Measurements from ENCODE around the gene KPNA1. TPM values are rescaled to one million over a fixed set of nuclear protein-coding genes. Genes with fewer than 3 reads are reported as not detected.
A peak's percentile ranks its signal among the peaks of the same experiment; 100 is the strongest.

The KPNA1 gene
- total and polyA plus RNA-seq, 2 of the 13 experiments (the other 11 are each of a cell fraction or from before 2014, with no cell fraction given) = 15.4 to 30.0 TPM

- peak; percentile 65 for TF ChIP-seq ARNT2 (CRISPR knock-in tag; IDR thresholded peaks at IDR 0.05; ENCODE audit: low read depth)
- TF ChIP-seq ZNF687 (CRISPR knock-in tag; IDR thresholded peaks at IDR 0.05) = peak; percentile 92
- TF ChIP-seq KAT8 (CRISPR knock-in tag; IDR thresholded peaks at IDR 0.05) = peak; percentile 94
- TF ChIP-seq, protein P1, sequence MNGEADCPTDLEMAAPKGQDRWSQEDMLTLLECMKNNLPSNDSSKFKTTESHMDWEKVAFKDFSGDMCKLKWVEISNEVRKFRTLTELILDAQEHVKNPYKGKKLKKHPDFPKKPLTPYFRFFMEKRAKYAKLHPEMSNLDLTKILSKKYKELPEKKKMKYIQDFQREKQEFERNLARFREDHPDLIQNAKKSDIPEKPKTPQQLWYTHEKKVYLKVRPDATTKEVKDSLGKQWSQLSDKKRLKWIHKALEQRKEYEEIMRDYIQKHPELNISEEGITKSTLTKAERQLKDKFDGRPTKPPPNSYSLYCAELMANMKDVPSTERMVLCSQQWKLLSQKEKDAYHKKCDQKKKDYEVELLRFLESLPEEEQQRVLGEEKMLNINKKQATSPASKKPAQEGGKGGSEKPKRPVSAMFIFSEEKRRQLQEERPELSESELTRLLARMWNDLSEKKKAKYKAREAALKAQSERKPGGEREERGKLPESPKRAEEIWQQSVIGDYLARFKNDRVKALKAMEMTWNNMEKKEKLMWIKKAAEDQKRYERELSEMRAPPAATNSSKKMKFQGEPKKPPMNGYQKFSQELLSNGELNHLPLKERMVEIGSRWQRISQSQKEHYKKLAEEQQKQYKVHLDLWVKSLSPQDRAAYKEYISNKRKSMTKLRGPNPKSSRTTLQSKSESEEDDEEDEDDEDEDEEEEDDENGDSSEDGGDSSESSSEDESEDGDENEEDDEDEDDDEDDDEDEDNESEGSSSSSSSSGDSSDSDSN (CRISPR knock-in tag; IDR thresholded peaks at IDR 0.05) = peak; percentile 68
- peak; percentile 21; the same call in 1 of the 2 replicates for TF ChIP-seq HDAC2 (CRISPR knock-in tag; IDR thresholded peaks at IDR 0.05)
- peak; percentile 56 for TF ChIP-seq GABPB1 (CRISPR knock-in tag; IDR thresholded peaks at IDR 0.05)
- TF ChIP-seq, protein P2, sequence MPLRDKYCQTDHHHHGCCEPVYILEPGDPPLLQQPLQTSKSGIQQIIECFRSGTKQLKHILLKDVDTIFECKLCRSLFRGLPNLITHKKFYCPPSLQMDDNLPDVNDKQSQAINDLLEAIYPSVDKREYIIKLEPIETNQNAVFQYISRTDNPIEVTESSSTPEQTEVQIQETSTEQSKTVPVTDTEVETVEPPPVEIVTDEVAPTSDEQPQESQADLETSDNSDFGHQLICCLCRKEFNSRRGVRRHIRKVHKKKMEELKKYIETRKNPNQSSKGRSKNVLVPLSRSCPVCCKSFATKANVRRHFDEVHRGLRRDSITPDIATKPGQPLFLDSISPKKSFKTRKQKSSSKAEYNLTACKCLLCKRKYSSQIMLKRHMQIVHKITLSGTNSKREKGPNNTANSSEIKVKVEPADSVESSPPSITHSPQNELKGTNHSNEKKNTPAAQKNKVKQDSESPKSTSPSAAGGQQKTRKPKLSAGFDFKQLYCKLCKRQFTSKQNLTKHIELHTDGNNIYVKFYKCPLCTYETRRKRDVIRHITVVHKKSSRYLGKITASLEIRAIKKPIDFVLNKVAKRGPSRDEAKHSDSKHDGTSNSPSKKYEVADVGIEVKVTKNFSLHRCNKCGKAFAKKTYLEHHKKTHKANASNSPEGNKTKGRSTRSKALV (CRISPR knock-in tag; IDR thresholded peaks at IDR 0.05) = peak; percentile 51; the same call in 1 of the 2 replicates
- no peak for TF ChIP-seq GATA4 (IDR thresholded peaks at IDR 0.05; ENCODE audit: borderline replicate concordance, low read depth)
- TF ChIP-seq ELF3 (CRISPR knock-in tag; IDR thresholded peaks at IDR 0.05) = no peak
- TF ChIP-seq PAX8 (CRISPR knock-in tag; IDR thresholded peaks at IDR 0.05; ENCODE audit: borderline replicate concordance) = no peak
- peak; percentile 49; the same call in 1 of the 2 replicates for TF ChIP-seq TFDP2 (CRISPR knock-in tag; IDR thresholded peaks at IDR 0.05)
- peak; percentile 9; the same call in 1 of the 2 replicates for TF ChIP-seq NFIC (IDR thresholded peaks at IDR 0.05; ENCODE audit: low read length)
- TF ChIP-seq, protein P3, sequence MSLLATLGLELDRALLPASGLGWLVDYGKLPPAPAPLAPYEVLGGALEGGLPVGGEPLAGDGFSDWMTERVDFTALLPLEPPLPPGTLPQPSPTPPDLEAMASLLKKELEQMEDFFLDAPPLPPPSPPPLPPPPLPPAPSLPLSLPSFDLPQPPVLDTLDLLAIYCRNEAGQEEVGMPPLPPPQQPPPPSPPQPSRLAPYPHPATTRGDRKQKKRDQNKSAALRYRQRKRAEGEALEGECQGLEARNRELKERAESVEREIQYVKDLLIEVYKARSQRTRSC (CRISPR knock-in tag; IDR thresholded peaks at IDR 0.05; ENCODE audit: low read depth) = no peak
- 0 out of 2 replicates have a peak, but pooled peaks have one; percentile 29 for TF ChIP-seq SOX13 (IDR thresholded peaks at IDR 0.05)
- TF ChIP-seq SOX13 (CRISPR knock-in tag; conservative IDR thresholded peaks at IDR 0.05 in 1 of 2, IDR thresholded peaks at IDR 0.05 in 1 of 2) = peak in 1 of 2 experiments; percentile 9; a peak in 1 of 4 replicates
- TF ChIP-seq MYC (CRISPR knock-in tag; IDR thresholded peaks at IDR 0.05; ENCODE audit: borderline replicate concordance) = peak; percentile 91
- TF ChIP-seq NCOA2 (CRISPR knock-in tag; IDR thresholded peaks at IDR 0.05) = peak; percentile 42
- peak; percentile 94 for TF ChIP-seq ZNF501 (CRISPR knock-in tag; IDR thresholded peaks at IDR 0.05)
These were observed 131.7 kb downstream of the KPNA1 start, which contains the start of gene MIX23 (continued) for GRCh38 chr3:122382888-122383666.

Data from HepG2 (cell line).